Right atrium auricular region (tissue), 2 donors: ENCODE measurements around the gene BHLHA15. TPM values are rescaled to one million over a fixed set of nuclear protein-coding genes. Genes with fewer than 3 reads are reported as not detected.

Experiments used
- DNase-seq: peaks from one replicate; pipeline ENCODE4 v3.0.0-alpha.2; 2019; ENCODE audit warnings: low spot score
- H3K27ac ChIP-seq, 2 donors: fragments of 200-600 bp; sonication (generic); 1 replicate in 1 of 2; 2 replicates in 1 of 2; pipeline ENCODE4 v1.5.1; 2016 to 2019
- H3K27me3 ChIP-seq, 2 donors: fragments of 200-600 bp; sonication (generic); one replicate each; pipeline versions ENCODE4 v1.5.1 to v1.6.0; 2017 to 2019
- H3K36me3 ChIP-seq: fragments of 200-600 bp; sonication (generic); one replicate; pipeline ENCODE4 v1.5.1; 2016
- H3K4me1 ChIP-seq, 2 donors: fragments of 200-600 bp; sonication (generic); one replicate each; pipeline versions ENCODE4 v1.5.1 to v1.6.0; 2017 to 2019
- H3K4me3 ChIP-seq, 2 donors: fragments of 200-600 bp; sonication (generic); 1 replicate in 1 of 2; 2 replicates in 1 of 2; pipeline ENCODE4 v1.5.1; 2017 to 2019; ENCODE audit warnings: mild to moderate bottlenecking in 1 of 2, moderate library complexity in 1 of 2
- H3K9me3 ChIP-seq, 2 donors: fragments of 200-600 bp; sonication (generic); one replicate each; pipeline ENCODE4 v1.5.1; 2019
- total RNA-seq, 2 donors: library from RNA; depleted of rRNA; stranded (reverse); fragments of >200 nt; gene quantifications; one replicate each; pipeline ENCODE4 v1.1.0, GENCODE V29; 2016
- TF ChIP-seq, protein P1 (sequence below), 2 donors: fragments of 200-600 bp; sonication (generic); IDR thresholded peaks; one replicate each; pipeline ENCODE4 v1.5.1; 2019; ENCODE audit warnings: antibody characterized with exemption in 2 of 2

Gene BHLHA15
- total RNA-seq, 2 donors from 2014 or later = 0.83 TPM; not detected in 1

DNA sequence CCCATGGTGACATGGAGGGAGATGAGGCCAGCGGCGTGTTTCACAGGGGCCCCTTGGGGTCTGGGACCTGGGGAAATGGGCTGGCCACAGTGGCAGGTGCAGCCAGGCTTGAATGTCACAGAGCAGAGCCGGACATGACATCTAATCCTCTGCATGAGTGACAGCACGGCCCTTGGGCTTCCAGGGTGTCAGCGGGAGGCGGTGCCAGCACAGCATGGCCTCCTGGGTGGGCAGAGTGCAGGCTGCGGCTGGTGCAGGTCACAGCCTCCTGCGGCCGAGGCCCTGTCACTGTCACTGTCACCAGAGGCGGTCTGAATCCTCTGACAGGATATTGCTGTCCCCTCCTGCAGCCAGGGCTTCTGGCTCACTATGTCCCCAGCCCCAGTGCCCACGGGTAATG lies 18.2 kb downstream of the BHLHA15 start:
- Histone ChIP-seq H3K9me3 (no peaks in the 10 kb centered on the region), H3K36me3 (peaks cover 11% of the 10 kb centered on the region), H3K27ac (no peak overlapping the region), H3K4me3 (no peak overlapping the region), H3K4me1 (no peaks in the 10 kb centered on the region), H3K27me3 (no peaks in the 10 kb centered on the region)
- DNase-seq = no peak
- TF ChIP-seq, protein P1, sequence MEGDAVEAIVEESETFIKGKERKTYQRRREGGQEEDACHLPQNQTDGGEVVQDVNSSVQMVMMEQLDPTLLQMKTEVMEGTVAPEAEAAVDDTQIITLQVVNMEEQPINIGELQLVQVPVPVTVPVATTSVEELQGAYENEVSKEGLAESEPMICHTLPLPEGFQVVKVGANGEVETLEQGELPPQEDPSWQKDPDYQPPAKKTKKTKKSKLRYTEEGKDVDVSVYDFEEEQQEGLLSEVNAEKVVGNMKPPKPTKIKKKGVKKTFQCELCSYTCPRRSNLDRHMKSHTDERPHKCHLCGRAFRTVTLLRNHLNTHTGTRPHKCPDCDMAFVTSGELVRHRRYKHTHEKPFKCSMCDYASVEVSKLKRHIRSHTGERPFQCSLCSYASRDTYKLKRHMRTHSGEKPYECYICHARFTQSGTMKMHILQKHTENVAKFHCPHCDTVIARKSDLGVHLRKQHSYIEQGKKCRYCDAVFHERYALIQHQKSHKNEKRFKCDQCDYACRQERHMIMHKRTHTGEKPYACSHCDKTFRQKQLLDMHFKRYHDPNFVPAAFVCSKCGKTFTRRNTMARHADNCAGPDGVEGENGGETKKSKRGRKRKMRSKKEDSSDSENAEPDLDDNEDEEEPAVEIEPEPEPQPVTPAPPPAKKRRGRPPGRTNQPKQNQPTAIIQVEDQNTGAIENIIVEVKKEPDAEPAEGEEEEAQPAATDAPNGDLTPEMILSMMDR (IDR thresholded peaks at IDR 0.05) = no peak

DNA sequence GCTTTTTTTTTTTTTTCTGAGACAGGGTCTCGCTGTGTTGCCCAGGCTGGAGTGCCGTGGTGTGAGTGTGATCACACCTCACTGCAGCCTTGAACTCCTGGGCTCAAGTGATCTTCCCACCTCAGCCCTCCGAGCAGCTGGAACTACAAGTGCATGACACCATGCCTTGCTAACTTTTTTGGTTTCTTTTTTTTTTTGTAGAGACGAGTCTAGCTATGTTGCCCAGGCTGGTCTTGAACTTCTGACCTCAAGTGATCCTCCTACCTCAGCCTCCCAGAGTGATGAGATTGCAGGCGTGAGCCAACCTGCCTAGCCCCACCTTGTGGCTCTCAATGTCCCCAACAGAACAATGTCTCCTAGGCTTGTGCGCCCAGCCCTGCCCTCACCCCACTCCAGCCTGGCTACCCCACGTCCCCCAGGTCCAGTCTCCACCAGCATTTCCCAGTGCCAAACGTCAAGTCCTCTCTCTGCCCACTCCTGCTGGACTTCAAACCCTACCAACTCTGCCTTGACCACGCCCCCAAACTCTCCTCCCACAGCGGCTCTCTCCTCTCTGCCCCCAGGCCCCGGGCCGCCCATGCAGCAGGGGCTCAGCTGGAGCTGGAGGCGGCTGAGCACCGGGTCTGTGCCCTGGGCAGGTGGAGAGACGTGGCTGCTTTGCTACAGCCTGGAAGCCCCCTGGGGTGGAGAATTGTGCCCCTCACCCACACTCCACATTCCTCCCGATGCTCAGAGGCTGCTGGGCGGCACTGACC lies 18.9 kb downstream of the BHLHA15 start:
- TF ChIP-seq, protein P1 (IDR thresholded peaks at IDR 0.05) = no peak
- H3K27me3 ChIP-seq = no peaks in the 10 kb centered on the region
- DNase-seq = no peak
- H3K36me3 ChIP-seq = peaks cover 11% of the 10 kb centered on the region
- no peak overlapping the region for H3K27ac ChIP-seq
- no peaks in the 10 kb centered on the region for H3K9me3 ChIP-seq
- no peak overlapping the region for H3K4me3 ChIP-seq
- H3K4me1 ChIP-seq = no peaks in the 10 kb centered on the region

DNA sequence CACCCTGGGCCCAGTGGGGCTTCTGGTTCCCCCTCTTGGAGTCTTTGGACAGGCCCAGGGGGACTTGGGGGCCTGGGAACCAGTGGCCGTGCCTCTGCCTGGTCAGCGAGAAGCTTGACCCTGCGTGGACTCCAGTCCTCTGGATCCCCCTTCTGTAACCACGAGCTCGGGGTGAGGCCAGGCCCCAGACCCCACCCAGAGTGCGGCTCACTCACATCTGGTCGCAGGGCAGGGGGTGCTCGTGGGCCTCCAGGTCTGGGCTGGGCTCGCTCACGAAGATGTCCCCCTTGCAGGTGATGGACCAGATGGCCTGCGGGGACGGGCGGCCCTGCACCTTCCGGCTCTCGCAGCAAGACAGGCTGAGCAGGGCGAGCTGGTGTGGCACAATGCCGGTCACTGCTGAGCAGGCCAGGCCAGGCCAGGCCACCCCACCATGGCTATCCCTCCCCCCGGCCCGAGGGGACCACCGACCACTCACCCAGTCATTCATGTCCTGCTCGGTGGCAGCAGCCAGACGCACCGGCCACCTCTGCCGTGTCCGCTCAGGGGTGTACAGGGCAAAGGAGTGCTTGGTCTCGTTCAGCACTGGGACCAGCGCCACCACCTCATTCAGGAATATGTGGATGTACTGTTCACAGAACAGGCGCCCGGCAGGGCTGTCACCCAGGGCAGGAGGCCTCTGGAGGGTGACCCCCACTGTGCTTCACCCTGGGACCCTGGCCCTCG lies 19.7 kb downstream of the BHLHA15 start:
- H3K27me3 ChIP-seq = no peaks in the 10 kb centered on the region
- peaks cover 11% of the 10 kb centered on the region for H3K36me3 ChIP-seq
- H3K4me1 ChIP-seq = no peaks in the 10 kb centered on the region

DNA sequence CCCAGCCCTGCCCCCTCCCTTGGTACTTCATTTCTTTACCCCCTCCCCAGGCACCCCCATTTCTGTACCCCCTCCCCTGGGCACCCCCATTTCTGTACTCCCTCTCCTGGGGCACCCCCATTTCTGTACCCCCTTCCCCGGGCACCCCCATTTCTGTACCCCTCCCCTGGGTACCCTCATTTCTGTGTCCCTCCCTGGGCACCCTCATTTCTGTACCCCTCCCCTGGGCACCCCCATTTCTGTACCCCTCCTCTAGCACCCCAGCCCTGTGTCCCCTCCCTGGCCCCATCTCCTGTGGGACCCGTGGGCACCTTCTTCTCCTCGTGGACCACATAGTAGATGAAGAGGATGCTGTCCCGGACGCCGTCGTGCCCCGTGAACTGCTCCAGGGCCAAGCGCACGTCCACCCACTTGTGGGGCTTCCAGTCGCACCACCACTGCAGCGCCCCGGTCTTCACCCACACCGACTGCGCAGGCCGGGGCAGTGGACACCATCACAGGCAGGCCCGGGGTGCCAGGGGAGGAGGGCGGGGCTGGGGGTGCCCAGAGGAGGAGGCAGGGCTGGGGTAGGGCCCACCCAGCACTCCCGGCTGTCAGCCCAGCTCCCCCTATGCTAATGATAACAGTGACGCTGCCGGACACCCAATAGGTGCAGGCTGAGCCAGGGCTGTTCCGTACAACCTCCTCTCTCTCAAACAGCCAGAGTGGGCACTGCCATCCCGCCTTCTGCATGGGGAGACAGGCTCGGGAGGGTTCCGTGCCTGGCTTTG lies 20.4 kb downstream of the BHLHA15 start:
- Histone ChIP-seq H3K36me3 (peaks cover 11% of the 10 kb centered on the region), H3K4me1 (no peaks in the 10 kb centered on the region), H3K27ac (no peak overlapping the region), H3K27me3 (no peaks in the 10 kb centered on the region), H3K9me3 (no peaks in the 10 kb centered on the region), H3K4me3 (no peak overlapping the region)
- TF ChIP-seq, protein P1 (IDR thresholded peaks at IDR 0.05) = no peak
- no peak for DNase-seq

More for the DNA sequence above, 19.7 kb downstream of the BHLHA15 start:
- Histone ChIP-seq H3K27ac (no peak overlapping the region), H3K4me3 (no peak overlapping the region), H3K9me3 (no peaks in the 10 kb centered on the region)
- no peak for DNase-seq
- TF ChIP-seq, protein P1 (IDR thresholded peaks at IDR 0.05) = no peak

DNA sequence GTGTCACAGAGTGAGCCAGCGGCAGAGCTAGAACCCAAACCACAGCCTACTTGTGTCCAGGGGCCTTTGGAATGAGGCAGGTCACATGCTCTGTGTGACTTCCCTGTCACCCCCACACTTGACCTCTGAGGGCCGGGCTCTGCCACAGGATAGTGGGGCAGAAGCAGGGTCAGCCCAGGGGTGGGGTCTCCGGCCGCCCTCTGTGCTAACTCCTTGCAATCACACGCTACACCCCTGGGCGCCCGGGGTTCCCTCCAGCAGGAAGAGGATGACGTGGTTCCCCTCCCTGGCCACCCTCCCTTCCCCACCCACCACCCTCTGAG lies 21.0 kb downstream of the BHLHA15 start:
- H3K4me3 ChIP-seq = no peak overlapping the region
- no peaks in the 10 kb centered on the region for H3K4me1 ChIP-seq
- H3K36me3 ChIP-seq = peaks cover 11% of the 10 kb centered on the region
- DNase-seq = no peak
- H3K27me3 ChIP-seq = no peaks in the 10 kb centered on the region
- no peaks in the 10 kb centered on the region for H3K9me3 ChIP-seq
- no peak overlapping the region for H3K27ac ChIP-seq
- TF ChIP-seq, protein P1 (IDR thresholded peaks at IDR 0.05) = no peak
